ENCODE data around the gene CATSPER1.

- TF ChIP-seq GATA2 (IDR thresholded peaks at IDR 0.05; ENCODE audit: low read depth, low read length) (no peak), GATA3 (IDR thresholded peaks at IDR 0.05; ENCODE audit: low read depth, low read length) (no peak)
Measured at GRCh38 chr11:66037327-66037726, 11.0 kb upstream of the CATSPER1 start.

All from SH-SY5Y (cell line).